Testis (tissue), 3 donors: Measurements from ENCODE around the gene C1orf21. TPM values are rescaled to one million over a fixed set of nuclear protein-coding genes. Genes with fewer than 3 reads are reported as not detected.

Experiments used
- DNase-seq: peaks from one replicate; pipeline ENCODE4 v3.0.0-alpha.2; 2019
- H3K27ac ChIP-seq, 2 donors: fragments of 200-600 bp; sonication (generic); one replicate each; pipeline ENCODE4 v1.5.1; 2019
- H3K27me3 ChIP-seq: fragments of 200-600 bp; sonication (generic); one replicate; pipeline ENCODE4 v1.5.1; 2019
- H3K36me3 ChIP-seq: fragments of 200-600 bp; sonication (generic); one replicate; pipeline ENCODE4 v1.5.1; 2017; ENCODE audit warnings: low read depth; ENCODE audit errors: missing control alignments
- H3K4me1 ChIP-seq: fragments of 200-600 bp; sonication (generic); one replicate; pipeline ENCODE4 v1.5.1; 2019
- H3K4me3 ChIP-seq, 2 donors: fragments of 200-600 bp; sonication (generic); one replicate each; pipeline ENCODE4 v1.5.1; 2017 to 2019
- H3K9me3 ChIP-seq: fragments of 200-600 bp; sonication (generic); one replicate; pipeline ENCODE4 v1.5.1; 2017
- POLR2A ChIP-seq: fragments of 450-650 bp; IDR thresholded peaks from one replicate; pipeline ENCODE4 v1.6.1; 2017; ENCODE audit warnings: antibody characterized with exemption, mild to moderate bottlenecking, moderate library complexity
- WGBS, 2 donors: methylation state at CpG; one replicate each; pipeline ENCODE4 v1.1.5; 2018; 5-methylcytosine and 5-hydroxymethylcytosine counted together
- intact Hi-C: fragments of 100-400 bp; cut with DNase I; formaldehyde crosslinking; loops from one replicate; pipeline ENCODE4 v1.15.1; 2023; ENCODE audit warnings: low total_unique reads
- polyA plus RNA-seq: library from polyadenylated mRNA; stranded (reverse); fragments of 350-450 nt; fragmentation: Illumina TruSeq; extraction: RNeasy Lipid Tissue Mini Kit (QIAGEN cat#74804); gene quantifications from one replicate; pipeline ENCODE4 v1.2.3, GENCODE V29; 2014; ENCODE audit warnings: low read depth, low replicate concordance; ENCODE audit not compliant: insufficient read depth
- total RNA-seq, 2 donors: library from RNA; depleted of rRNA; stranded (reverse); fragments of >200 nt; gene quantifications; one replicate each; pipeline ENCODE4 v1.2.3, GENCODE V29; 2016
- TF ChIP-seq, protein P1 (sequence below), 3 experiments: fragments of 450-650 bp in 2 of 3; fragments of 200-600 bp in 1 of 3; sonication (generic) in 1 of 3; IDR thresholded peaks; one replicate each; pipeline ENCODE4 v1.5.1; 2016 to 2019; ENCODE audit warnings: antibody characterized with exemption in 3 of 3, mild to moderate bottlenecking in 2 of 3, moderate library complexity in 1 of 3

C1orf21 gene
- total and polyA plus RNA-seq, 3 donors from 2014 or later: 13.9 to 17.2 (median 16.0) TPM

DNA sequence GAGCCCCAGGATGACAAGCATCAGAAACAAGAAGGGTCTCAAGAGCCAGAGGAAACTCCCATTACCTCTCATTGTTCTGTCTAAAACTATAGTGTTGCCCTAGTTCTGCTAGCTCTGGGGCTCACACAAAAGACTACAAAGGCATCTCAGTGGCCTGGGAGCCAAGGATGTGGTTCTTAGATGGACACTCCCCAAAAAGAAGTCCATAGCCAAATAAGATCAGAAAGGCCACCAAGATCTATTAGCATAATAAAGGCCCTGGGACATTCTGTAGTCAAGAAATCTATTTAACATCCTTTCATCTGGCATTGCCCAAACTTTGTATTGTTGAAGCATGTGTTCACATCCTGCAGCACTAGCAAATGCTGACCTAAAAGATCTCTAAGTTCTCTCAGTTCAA lies 268.4 kb downstream of the C1orf21 start:
- H3K27me3 ChIP-seq: no peaks in the 10 kb centered on the region
- no peak for TF ChIP-seq POLR2A
- TF ChIP-seq, protein P1, sequence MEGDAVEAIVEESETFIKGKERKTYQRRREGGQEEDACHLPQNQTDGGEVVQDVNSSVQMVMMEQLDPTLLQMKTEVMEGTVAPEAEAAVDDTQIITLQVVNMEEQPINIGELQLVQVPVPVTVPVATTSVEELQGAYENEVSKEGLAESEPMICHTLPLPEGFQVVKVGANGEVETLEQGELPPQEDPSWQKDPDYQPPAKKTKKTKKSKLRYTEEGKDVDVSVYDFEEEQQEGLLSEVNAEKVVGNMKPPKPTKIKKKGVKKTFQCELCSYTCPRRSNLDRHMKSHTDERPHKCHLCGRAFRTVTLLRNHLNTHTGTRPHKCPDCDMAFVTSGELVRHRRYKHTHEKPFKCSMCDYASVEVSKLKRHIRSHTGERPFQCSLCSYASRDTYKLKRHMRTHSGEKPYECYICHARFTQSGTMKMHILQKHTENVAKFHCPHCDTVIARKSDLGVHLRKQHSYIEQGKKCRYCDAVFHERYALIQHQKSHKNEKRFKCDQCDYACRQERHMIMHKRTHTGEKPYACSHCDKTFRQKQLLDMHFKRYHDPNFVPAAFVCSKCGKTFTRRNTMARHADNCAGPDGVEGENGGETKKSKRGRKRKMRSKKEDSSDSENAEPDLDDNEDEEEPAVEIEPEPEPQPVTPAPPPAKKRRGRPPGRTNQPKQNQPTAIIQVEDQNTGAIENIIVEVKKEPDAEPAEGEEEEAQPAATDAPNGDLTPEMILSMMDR (IDR thresholded peaks at IDR 0.05): no peak
- intact Hi-C loops: no loop called here
- H3K4me3 ChIP-seq: no peak overlapping the region
- H3K4me1 ChIP-seq: peaks cover 15% of the 10 kb centered on the region
- H3K9me3 ChIP-seq: no peaks in the 10 kb centered on the region
- H3K27ac ChIP-seq: peak overlapping the region; percentile 32 to 78
- H3K36me3 ChIP-seq: no peaks in the 10 kb centered on the region
- DNase-seq: no peak

DNA sequence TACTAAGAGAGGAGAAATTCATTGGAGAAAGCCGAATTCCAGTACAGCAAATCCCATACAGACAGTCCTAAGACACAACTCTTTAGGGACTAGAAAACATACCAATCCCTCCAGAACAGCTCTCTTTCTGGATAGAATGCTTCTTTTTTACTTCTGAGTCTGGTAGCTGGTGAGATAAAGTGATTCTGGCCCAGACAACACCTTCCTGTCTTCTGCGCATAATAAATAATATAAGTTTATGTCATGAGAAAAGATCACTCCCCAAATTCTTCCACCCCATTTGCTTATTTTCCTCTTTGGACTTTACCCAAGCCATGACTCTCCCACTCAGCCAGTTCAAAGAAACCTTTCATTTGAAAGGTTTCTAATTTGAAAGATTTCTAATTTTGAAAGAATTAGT lies 269.4 kb downstream of the C1orf21 start:
- no peak for TF ChIP-seq POLR2A
- TF ChIP-seq, protein P1 (IDR thresholded peaks at IDR 0.05): no peak
- Histone ChIP-seq H3K27ac (peak overlapping the region; percentile 32 to 78), H3K27me3 (no peaks in the 10 kb centered on the region), H3K9me3 (no peaks in the 10 kb centered on the region), H3K4me1 (peaks cover 15% of the 10 kb centered on the region), H3K4me3 (no peak overlapping the region), H3K36me3 (no peaks in the 10 kb centered on the region)
- DNase-seq: no peak
- intact Hi-C loops: no loop called here
- WGBS, 2 donors: 74 to 78% methylated on average over 2 of the region's 2 CpGs

GRCh38 chr1:184658055-184658454 lies 271.2 kb downstream of the C1orf21 start:
- no peak for DNase-seq
- intact Hi-C loops: no loop called here
- H3K27me3 ChIP-seq: no peaks in the 10 kb centered on the region
- H3K27ac ChIP-seq: no peak overlapping the region
- no peak overlapping the region for H3K4me3 ChIP-seq
- WGBS, 2 donors: 94 to 98% methylated on average over 2 of the region's 2 CpGs
- H3K4me1 ChIP-seq: peaks cover 15% of the 10 kb centered on the region
- TF ChIP-seq, protein P1 (IDR thresholded peaks at IDR 0.05): no peak
- no peak for TF ChIP-seq POLR2A
- H3K9me3 ChIP-seq: no peaks in the 10 kb centered on the region
- H3K36me3 ChIP-seq: no peaks in the 10 kb centered on the region

GRCh38 chr1:184660462-184661191 lies 273.8 kb downstream of the C1orf21 start:
- no peak overlapping the region for H3K27ac ChIP-seq
- no peak overlapping the region for H3K4me3 ChIP-seq
- intact Hi-C loops: loop anchor here (10.0 kb wide), 1 partner anchor 586 kb away; no protein-coding TSS in a partner anchor
- no peaks in the 10 kb centered on the region for H3K9me3 ChIP-seq
- 98 to 100% methylated on average over 2 of the region's 2 CpGs for WGBS, 2 donors
- peaks cover 14% of the 10 kb centered on the region for H3K4me1 ChIP-seq
- H3K36me3 ChIP-seq: no peaks in the 10 kb centered on the region
- no peak for TF ChIP-seq POLR2A
- TF ChIP-seq, protein P1 (IDR thresholded peaks at IDR 0.05): no peak
- DNase-seq: no peak
- H3K27me3 ChIP-seq: no peaks in the 10 kb centered on the region

DNA sequence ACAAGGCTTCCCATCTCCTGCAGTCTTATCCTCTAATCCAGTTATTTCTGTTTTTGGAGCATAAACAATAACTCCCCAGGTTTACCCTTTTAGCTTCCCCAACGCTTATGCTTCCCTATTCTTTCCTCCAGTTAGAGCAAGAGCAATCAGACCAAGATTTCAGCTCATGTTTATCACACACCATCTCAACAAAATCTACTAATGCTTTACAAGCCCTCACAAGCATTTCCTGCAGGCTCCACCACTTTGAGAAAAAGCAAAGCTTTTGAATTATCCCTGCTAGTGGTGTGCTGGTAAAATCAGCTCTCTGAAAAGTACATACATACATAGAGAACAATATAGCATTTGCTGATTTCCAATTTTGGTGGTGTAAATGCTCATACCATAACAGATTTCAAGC lies 275.0 kb downstream of the C1orf21 start:
- TF ChIP-seq, protein P1 (IDR thresholded peaks at IDR 0.05): no peak
- TF ChIP-seq POLR2A: no peak
- DNase-seq: no peak
- intact Hi-C loops: loop anchor here (10.0 kb wide), 1 partner anchor 587 kb away; no protein-coding TSS in a partner anchor
- H3K4me3 ChIP-seq: no peak overlapping the region
- no peak overlapping the region for H3K27ac ChIP-seq
- no peaks in the 10 kb centered on the region for H3K36me3 ChIP-seq
- H3K4me1 ChIP-seq: peaks cover 13% of the 10 kb centered on the region
- 41 to 100% methylated on average over 1 of the region's 1 CpG for WGBS, 2 donors
- no peaks in the 10 kb centered on the region for H3K27me3 ChIP-seq
- H3K9me3 ChIP-seq: no peaks in the 10 kb centered on the region
